ENCODE data around the gene ACAP2. TPM values are rescaled to one million over a fixed set of nuclear protein-coding genes. Genes with fewer than 3 reads are reported as not detected.

ACAP2 gene
- total RNA-seq, 6 experiments from 2014 or later = 37.7 to 47.1 (median 45.2) TPM

DNA sequence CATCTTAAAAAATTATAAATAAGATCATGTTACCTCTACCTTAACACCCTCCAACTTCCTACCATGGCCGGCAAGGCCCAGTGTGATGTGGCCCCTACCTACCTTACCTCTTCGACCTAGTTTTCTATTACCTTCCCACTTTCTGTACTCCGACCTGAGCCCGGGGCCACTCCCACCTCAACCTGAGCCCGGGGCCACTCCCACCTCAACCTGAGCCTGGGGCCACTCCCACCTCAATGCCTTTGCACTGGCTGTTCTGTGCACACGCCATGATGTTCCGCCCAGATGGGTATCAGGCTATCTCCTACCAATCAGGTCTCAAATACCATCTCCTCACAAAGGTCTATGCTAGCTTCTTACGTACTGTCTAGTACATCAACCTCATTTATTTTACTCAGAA is 105.1 kb downstream of the ACAP2 start:
- Mint-ChIP-seq H3K9me3 (no peaks in the 10 kb centered on the region), H3K4me3 (no peak overlapping the region), H3K36me3 (ENCODE audit: low read depth) (peaks cover 11% of the 10 kb centered on the region; the same call in 1 of the 2 replicates), H3K27me3 (ENCODE audit: insufficient read depth) (no peaks in the 10 kb centered on the region), H3K4me1 (ENCODE audit: low read depth) (no peaks in the 10 kb centered on the region), H3K27ac (no peak overlapping the region)
- TF ChIP-seq, protein P1, sequence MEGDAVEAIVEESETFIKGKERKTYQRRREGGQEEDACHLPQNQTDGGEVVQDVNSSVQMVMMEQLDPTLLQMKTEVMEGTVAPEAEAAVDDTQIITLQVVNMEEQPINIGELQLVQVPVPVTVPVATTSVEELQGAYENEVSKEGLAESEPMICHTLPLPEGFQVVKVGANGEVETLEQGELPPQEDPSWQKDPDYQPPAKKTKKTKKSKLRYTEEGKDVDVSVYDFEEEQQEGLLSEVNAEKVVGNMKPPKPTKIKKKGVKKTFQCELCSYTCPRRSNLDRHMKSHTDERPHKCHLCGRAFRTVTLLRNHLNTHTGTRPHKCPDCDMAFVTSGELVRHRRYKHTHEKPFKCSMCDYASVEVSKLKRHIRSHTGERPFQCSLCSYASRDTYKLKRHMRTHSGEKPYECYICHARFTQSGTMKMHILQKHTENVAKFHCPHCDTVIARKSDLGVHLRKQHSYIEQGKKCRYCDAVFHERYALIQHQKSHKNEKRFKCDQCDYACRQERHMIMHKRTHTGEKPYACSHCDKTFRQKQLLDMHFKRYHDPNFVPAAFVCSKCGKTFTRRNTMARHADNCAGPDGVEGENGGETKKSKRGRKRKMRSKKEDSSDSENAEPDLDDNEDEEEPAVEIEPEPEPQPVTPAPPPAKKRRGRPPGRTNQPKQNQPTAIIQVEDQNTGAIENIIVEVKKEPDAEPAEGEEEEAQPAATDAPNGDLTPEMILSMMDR (IDR thresholded peaks at IDR 0.05) = no peak
- DNase-seq = no peak

DNA sequence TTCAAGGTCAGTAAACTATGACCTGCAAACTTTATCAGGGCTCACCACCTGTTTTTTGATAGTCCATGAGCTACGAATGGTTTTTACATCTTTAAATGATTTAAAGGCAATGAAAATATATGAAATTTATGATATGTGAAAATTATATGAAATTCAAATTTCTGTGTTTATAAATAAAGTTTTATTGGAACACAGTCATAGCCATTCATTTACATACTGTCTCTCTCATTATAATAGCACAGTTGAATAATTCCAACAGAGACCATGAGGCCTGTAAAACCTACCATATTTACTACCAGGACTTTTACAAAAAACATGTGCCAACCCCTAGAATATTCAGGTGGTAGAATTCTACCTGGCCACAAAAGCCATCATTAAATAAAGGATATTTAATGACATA is 107.9 kb downstream of the ACAP2 start:
- no peak overlapping the region for H3K4me3 Mint-ChIP-seq
- no peak for DNase-seq
- H3K4me1 Mint-ChIP-seq (ENCODE audit: low read depth) = no peaks in the 10 kb centered on the region
- no peak overlapping the region for H3K27ac Mint-ChIP-seq
- TF ChIP-seq, protein P1 (IDR thresholded peaks at IDR 0.05) = no peak
- H3K9me3 Mint-ChIP-seq = no peaks in the 10 kb centered on the region
- H3K27me3 Mint-ChIP-seq (ENCODE audit: insufficient read depth) = no peaks in the 10 kb centered on the region
- H3K36me3 Mint-ChIP-seq (ENCODE audit: low read depth) = peaks cover 21% of the 10 kb centered on the region

DNA sequence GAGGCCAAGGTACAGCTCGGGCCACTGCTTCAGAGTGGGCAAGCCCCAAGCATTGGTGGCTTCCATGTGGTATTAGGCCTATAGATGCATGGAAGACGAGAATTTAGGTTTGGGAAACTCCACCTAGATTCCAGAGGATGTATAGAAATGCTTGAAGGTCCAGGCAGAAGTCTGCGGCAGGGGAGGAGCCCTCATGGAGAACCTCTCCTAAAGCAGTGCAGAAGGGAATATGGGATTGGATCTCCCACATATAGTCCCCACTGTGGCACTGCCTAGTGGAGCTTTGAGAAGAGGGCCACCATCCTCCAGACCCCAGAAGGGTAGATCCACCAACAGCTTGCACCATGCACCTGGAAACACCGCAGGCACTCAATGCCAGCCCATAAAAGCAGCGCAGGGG is 123.8 kb downstream of the ACAP2 start:
- H3K27ac Mint-ChIP-seq = no peak overlapping the region
- H3K9me3 Mint-ChIP-seq = no peaks in the 10 kb centered on the region
- H3K4me1 Mint-ChIP-seq (ENCODE audit: low read depth) = no peaks in the 10 kb centered on the region
- DNase-seq = no peak
- H3K27me3 Mint-ChIP-seq (ENCODE audit: insufficient read depth) = peaks cover 2% of the 10 kb centered on the region
- H3K4me3 Mint-ChIP-seq = no peak overlapping the region
- H3K36me3 Mint-ChIP-seq (ENCODE audit: low read depth) = peaks cover 35% of the 10 kb centered on the region
- TF ChIP-seq, protein P1 (IDR thresholded peaks at IDR 0.05) = no peak

DNA sequence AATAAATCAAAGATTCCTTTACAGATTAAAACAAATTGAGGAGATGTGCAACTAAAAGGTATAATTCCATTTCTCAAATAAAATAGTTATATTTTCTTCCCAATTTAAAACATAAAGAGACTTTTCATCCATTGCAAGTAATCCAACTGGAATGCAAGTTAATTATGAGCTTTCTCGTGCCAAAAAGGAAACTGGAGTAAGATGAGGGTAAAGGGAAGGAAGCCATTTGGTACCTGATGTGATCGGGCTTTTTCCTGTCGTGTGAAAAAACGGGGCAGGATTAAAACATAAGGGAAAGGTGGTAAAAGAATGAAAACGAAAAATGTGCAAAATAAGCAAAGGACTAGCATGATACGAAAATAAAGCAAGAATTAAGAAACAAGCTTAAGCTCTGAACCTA is 130.1 kb downstream of the ACAP2 start:
- TF ChIP-seq, protein P1 (IDR thresholded peaks at IDR 0.05) = no peak
- H3K9me3 Mint-ChIP-seq = no peaks in the 10 kb centered on the region
- H3K36me3 Mint-ChIP-seq (ENCODE audit: low read depth) = no peaks in the 10 kb centered on the region
- no peak overlapping the region for H3K27ac Mint-ChIP-seq
- no peak overlapping the region for H3K4me3 Mint-ChIP-seq
- H3K27me3 Mint-ChIP-seq (ENCODE audit: insufficient read depth) = no peaks in the 10 kb centered on the region
- peaks cover 11% of the 10 kb centered on the region for H3K4me1 Mint-ChIP-seq (ENCODE audit: low read depth)
- no peak for DNase-seq

DNA sequence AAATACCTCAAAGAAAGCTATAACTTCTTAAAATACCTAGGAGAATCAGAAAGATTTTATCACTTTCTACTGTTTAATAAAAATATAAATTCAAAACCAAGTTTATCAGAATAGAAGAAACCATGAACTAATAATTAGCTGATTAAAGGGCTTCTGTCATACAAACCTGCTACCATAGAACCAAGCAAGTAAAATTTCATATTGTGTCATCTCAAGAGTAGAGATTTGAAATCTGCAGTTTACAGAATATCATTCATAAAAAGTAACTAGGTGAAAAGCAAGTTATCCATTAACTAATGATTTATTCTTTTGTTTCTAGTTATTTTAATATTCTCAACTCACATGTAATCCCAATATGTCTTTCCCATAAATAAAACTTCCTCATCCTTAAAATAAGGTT is 135.1 kb downstream of the ACAP2 start:
- Mint-ChIP-seq H3K9me3 (no peaks in the 10 kb centered on the region), H3K4me3 (no peak overlapping the region), H3K4me1 (ENCODE audit: low read depth) (peaks cover 8% of the 10 kb centered on the region), H3K36me3 (ENCODE audit: low read depth) (peaks cover 18% of the 10 kb centered on the region), H3K27ac (no peak overlapping the region), H3K27me3 (ENCODE audit: insufficient read depth) (no peaks in the 10 kb centered on the region)
- TF ChIP-seq, protein P1 (IDR thresholded peaks at IDR 0.05) = no peak
- no peak for DNase-seq

DNA sequence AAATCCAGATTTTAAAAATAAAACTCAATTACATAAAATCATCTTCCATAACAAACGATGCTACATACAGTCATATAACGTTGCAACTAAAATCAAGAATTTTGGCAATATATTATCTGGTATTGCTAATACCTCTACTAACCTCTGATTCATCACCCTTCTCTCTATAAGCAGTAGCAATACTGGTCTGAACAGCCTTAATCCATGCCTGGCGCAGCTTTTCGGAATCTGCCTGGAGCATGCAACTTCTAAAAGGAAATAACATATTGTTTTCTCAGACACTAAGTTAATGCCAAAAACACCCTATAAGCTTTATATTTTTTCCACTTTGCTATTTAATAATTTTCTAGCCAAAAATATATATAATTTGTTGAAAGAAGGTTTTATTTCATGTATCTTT is 136.5 kb downstream of the ACAP2 start:
- no peak for DNase-seq
- TF ChIP-seq, protein P1 (IDR thresholded peaks at IDR 0.05) = no peak
- Mint-ChIP-seq H3K4me1 (ENCODE audit: low read depth) (peaks cover 18% of the 10 kb centered on the region), H3K27ac (no peak overlapping the region), H3K4me3 (no peak overlapping the region), H3K9me3 (no peaks in the 10 kb centered on the region), H3K27me3 (ENCODE audit: insufficient read depth) (no peaks in the 10 kb centered on the region), H3K36me3 (ENCODE audit: low read depth) (peaks cover 26% of the 10 kb centered on the region)

All from HFFc6 (cell line).